GM12892 (cell line): Measurements from ENCODE around the gene COLEC12.

Experiments
- POLR2A ChIP-seq: IDR thresholded peaks from 2 replicates; pipeline ENCODE4 v1.6.1; 2011; ENCODE audit warnings: low read depth, low read length, control low read depth
- POLR2AphosphoS5 ChIP-seq: IDR thresholded peaks from 2 replicates; pipeline ENCODE4 v1.6.1; 2011; ENCODE audit warnings: low read depth, low read length, control low read depth
- TAF1 ChIP-seq: IDR thresholded peaks from 2 replicates; pipeline ENCODE4 v1.6.1; 2011; ENCODE audit warnings: low read depth, mild to moderate bottlenecking, control low read depth, low read length, borderline replicate concordance

- TF ChIP-seq POLR2AphosphoS5 (no peak), POLR2A (no peak), TAF1 (no peak)
Measured at GRCh38 chr18:389658-390357, 110.7 kb downstream of the COLEC12 start.
